GM12874 (cell line): ENCODE data around the gene BRK1.

Experiments
- CTCF ChIP-seq: IDR thresholded peaks from 2 replicates; pipeline ENCODE4 v1.5.1; 2011; ENCODE audit warnings: low read depth, mild to moderate bottlenecking, control low read depth, low read length, moderate library complexity; ENCODE audit not compliant: insufficient read depth

The BRK1 gene

GRCh38 chr3:10115326-10116137 is at the start of gene BRK1:
TSS of gene BRK1 (plus strand) at chr3:10115675. CDS start at chr3:10115702, 27 bp downstream.
- no peak for TF ChIP-seq CTCF

- TF ChIP-seq CTCF, result no peak
These were observed 40.8 kb upstream of the BRK1 start for GRCh38 chr3:10074666-10075065.

GRCh38 chr3:10081871-10082270 is 33.6 kb upstream of the BRK1 start:
- no peak for TF ChIP-seq CTCF

GRCh38 chr3:10085738-10086137 is 29.7 kb upstream of the BRK1 start:
- no peak for TF ChIP-seq CTCF

GRCh38 chr3:10088256-10088655 is 27.2 kb upstream of the BRK1 start:
- no peak for TF ChIP-seq CTCF

- TF ChIP-seq CTCF, result no peak
These were observed 25.3 kb upstream of the BRK1 start for GRCh38 chr3:10090179-10090578.

- TF ChIP-seq CTCF, result no peak
These were observed 21.8 kb upstream of the BRK1 start for GRCh38 chr3:10093678-10094077.

- TF ChIP-seq CTCF, result no peak
These were observed 16.4 kb upstream of the BRK1 start for GRCh38 chr3:10099041-10099440.
